KMS-11 (cell line): ENCODE data around the gene FAM170B.

Source experiments
- H2AFZ ChIP-seq: fragments of 200-600 bp; sonication (generic); 2 replicates; pipeline ENCODE4 v1.6.1; 2016; ENCODE audit warnings: antibody characterized with exemption, mixed run types, low read depth
- H3K27ac ChIP-seq: fragments of 200-600 bp; sonication (generic); 2 replicates; pipeline ENCODE4 v1.6.1; 2016; ENCODE audit warnings: mild to moderate bottlenecking, mixed run types
- H3K27me3 ChIP-seq: fragments of 200-600 bp; sonication (generic); 2 replicates; pipeline ENCODE4 v1.6.1; 2017; ENCODE audit warnings: mild to moderate bottlenecking, low read depth, mixed run types, moderate library complexity; ENCODE audit not compliant: insufficient read depth
- H3K36me3 ChIP-seq: fragments of 200-600 bp; sonication (generic); 2 replicates; pipeline ENCODE4 v1.6.1; 2017; ENCODE audit warnings: mild to moderate bottlenecking, mixed run types; ENCODE audit not compliant: insufficient read depth
- H3K4me1 ChIP-seq: fragments of 200-600 bp; sonication (generic); 2 replicates; pipeline ENCODE4 v1.6.1; 2016; ENCODE audit warnings: mild to moderate bottlenecking, low read depth, mixed run types; ENCODE audit not compliant: poor library complexity, severe bottlenecking
- H3K4me2 ChIP-seq: fragments of 200-600 bp; sonication (generic); 2 replicates; pipeline ENCODE4 v1.7.0; 2016; ENCODE audit warnings: mild to moderate bottlenecking, mixed run types
- H3K4me3 ChIP-seq: fragments of 200-600 bp; sonication (generic); IDR thresholded peaks from 2 replicates; pipeline ENCODE4 v1.6.1; 2017; ENCODE audit warnings: low read depth, low read length, mixed read lengths; ENCODE audit not compliant: insufficient read depth
- H3K79me2 ChIP-seq: fragments of 200-600 bp; sonication (generic); 2 replicates; pipeline ENCODE4 v1.6.1; 2016; ENCODE audit warnings: low read depth, mixed run types; ENCODE audit not compliant: insufficient read depth
- H3K9ac ChIP-seq: fragments of 200-600 bp; sonication (generic); 2 replicates; pipeline ENCODE4 v1.6.1; 2016; ENCODE audit warnings: mild to moderate bottlenecking, mixed run types
- H4K20me1 ChIP-seq: fragments of 200-600 bp; sonication (generic); 2 replicates; pipeline ENCODE4 v1.6.1; 2016; ENCODE audit warnings: mild to moderate bottlenecking, mixed run types; ENCODE audit not compliant: insufficient read depth
- TF ChIP-seq, protein P1 (sequence below): fragments of 200-600 bp; sonication (generic); conservative IDR thresholded peaks from 2 replicates; pipeline ENCODE4 v1.6.1; 2017; ENCODE audit warnings: low read depth, mild to moderate bottlenecking, antibody characterized with exemption, low read length, moderate library complexity, mixed read lengths

Gene FAM170B

GRCh38 chr10:49091450-49092210 is 42.2 kb downstream of the FAM170B start:
- H3K4me3 ChIP-seq: no peak overlapping the region
- H3K79me2 ChIP-seq: no peaks in the 10 kb centered on the region
- no peaks in the 10 kb centered on the region for H4K20me1 ChIP-seq
- no peaks in the 10 kb centered on the region for H3K27me3 ChIP-seq
- no peak overlapping the region for H3K9ac ChIP-seq
- H3K4me1 ChIP-seq: no peaks in the 10 kb centered on the region
- no peak overlapping the region for H2AFZ ChIP-seq
- TF ChIP-seq, protein P1, sequence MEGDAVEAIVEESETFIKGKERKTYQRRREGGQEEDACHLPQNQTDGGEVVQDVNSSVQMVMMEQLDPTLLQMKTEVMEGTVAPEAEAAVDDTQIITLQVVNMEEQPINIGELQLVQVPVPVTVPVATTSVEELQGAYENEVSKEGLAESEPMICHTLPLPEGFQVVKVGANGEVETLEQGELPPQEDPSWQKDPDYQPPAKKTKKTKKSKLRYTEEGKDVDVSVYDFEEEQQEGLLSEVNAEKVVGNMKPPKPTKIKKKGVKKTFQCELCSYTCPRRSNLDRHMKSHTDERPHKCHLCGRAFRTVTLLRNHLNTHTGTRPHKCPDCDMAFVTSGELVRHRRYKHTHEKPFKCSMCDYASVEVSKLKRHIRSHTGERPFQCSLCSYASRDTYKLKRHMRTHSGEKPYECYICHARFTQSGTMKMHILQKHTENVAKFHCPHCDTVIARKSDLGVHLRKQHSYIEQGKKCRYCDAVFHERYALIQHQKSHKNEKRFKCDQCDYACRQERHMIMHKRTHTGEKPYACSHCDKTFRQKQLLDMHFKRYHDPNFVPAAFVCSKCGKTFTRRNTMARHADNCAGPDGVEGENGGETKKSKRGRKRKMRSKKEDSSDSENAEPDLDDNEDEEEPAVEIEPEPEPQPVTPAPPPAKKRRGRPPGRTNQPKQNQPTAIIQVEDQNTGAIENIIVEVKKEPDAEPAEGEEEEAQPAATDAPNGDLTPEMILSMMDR: no peak
- no peak overlapping the region for H3K4me2 ChIP-seq
- no peaks in the 10 kb centered on the region for H3K36me3 ChIP-seq
- H3K27ac ChIP-seq: no peak overlapping the region

DNA sequence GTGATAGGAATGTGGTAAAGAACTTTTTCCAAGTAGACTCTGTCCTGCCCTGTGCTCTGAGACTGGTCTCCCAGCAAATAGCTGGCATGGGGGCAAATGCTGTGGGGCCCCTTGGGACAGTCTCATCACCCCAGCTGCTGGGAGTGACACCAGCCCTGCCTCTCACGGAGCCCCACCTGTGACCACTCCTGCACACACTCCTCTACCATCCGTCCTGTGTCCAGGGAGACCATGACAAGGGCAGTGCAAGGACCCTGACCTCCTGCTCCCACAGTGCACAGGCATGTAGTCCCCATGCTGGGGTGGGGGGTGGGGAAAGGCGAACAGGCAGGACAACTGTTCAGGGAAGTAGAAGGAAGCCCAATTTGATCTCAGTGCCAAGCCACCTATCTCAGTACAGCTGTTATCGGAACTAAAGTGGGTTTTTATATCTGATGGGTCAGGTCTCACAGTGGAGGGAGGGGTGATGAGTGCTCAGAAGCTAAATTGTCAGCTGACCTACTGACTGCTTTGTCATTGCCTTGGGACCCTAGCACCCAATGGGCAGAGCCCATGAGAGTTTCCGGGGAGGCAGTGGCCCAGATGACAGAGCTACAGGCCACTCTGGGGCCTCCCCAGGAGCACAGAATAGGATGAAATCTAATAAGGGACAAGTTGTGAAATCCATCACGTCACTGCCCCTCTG is 43.0 kb downstream of the FAM170B start:
- no peak overlapping the region for H3K27ac ChIP-seq
- no peaks in the 10 kb centered on the region for H3K79me2 ChIP-seq
- H2AFZ ChIP-seq: no peak overlapping the region
- no peaks in the 10 kb centered on the region for H3K27me3 ChIP-seq
- H3K4me1 ChIP-seq: no peaks in the 10 kb centered on the region
- TF ChIP-seq, protein P1: no peak
- H4K20me1 ChIP-seq: no peaks in the 10 kb centered on the region
- no peak overlapping the region for H3K9ac ChIP-seq
- H3K4me2 ChIP-seq: no peak overlapping the region
- no peaks in the 10 kb centered on the region for H3K36me3 ChIP-seq
- no peak overlapping the region for H3K4me3 ChIP-seq

- Histone ChIP-seq H3K27ac (no peak overlapping the region), H4K20me1 (no peaks in the 10 kb centered on the region), H3K27me3 (no peaks in the 10 kb centered on the region), H3K79me2 (no peaks in the 10 kb centered on the region), H2AFZ (no peak overlapping the region), H3K4me1 (no peaks in the 10 kb centered on the region), H3K4me2 (no peak overlapping the region), H3K9ac (no peak overlapping the region), H3K4me3 (no peak overlapping the region), H3K36me3 (no peaks in the 10 kb centered on the region)
- TF ChIP-seq, protein P1: no peak
These were observed 43.6 kb downstream of the FAM170B start for GRCh38 chr10:49090189-49090575.

GRCh38 chr10:49089557-49090188 is 44.1 kb downstream of the FAM170B start:
- TF ChIP-seq, protein P1: no peak
- no peaks in the 10 kb centered on the region for H4K20me1 ChIP-seq
- no peak overlapping the region for H2AFZ ChIP-seq
- H3K27me3 ChIP-seq: no peaks in the 10 kb centered on the region
- no peaks in the 10 kb centered on the region for H3K79me2 ChIP-seq
- no peak overlapping the region for H3K9ac ChIP-seq
- H3K4me3 ChIP-seq: no peak overlapping the region
- no peaks in the 10 kb centered on the region for H3K4me1 ChIP-seq
- no peak overlapping the region for H3K4me2 ChIP-seq
- H3K27ac ChIP-seq: no peak overlapping the region
- no peaks in the 10 kb centered on the region for H3K36me3 ChIP-seq
